SK-N-SH (cell line): ENCODE results near the gene THOC6.

ENCODE experiments used
- CTCF ChIP-seq: fragments of 200-600 bp; sonication (generic); IDR thresholded peaks from 2 replicates; pipeline ENCODE4 v1.6.1; 2017; ENCODE audit warnings: antibody characterized with exemption, mild to moderate bottlenecking, moderate library complexity
- FOXJ3 ChIP-seq: sonication (generic); formaldehyde crosslinking; IDR thresholded peaks from 2 replicates; pipeline ENCODE4 v1.5.1; 2020; ENCODE audit warnings: mild to moderate bottlenecking, missing genetic modification reagents
- GATA2 ChIP-seq: sonication (generic); formaldehyde crosslinking; IDR thresholded peaks from 2 replicates; pipeline ENCODE4 v1.5.0; 2020; ENCODE audit warnings: mild to moderate bottlenecking, missing genetic modification reagents
- MXI1 ChIP-seq: IDR thresholded peaks from 2 replicates; pipeline ENCODE4 v1.6.1; 2012; ENCODE audit warnings: mild to moderate bottlenecking, low read depth, low read length, improper control_type of control experiment
- POLR2AphosphoS5 ChIP-seq: IDR thresholded peaks from 2 replicates; pipeline ENCODE4 v1.6.1; 2012; ENCODE audit warnings: low read depth, low read length
- RAD21 ChIP-seq: IDR thresholded peaks from 2 replicates; pipeline ENCODE4 v1.6.1; 2012; ENCODE audit warnings: mild to moderate bottlenecking, low read length
- REST ChIP-seq: IDR thresholded peaks from 2 replicates; pipeline ENCODE4 v1.6.1; 2012; ENCODE audit warnings: mild to moderate bottlenecking, low read depth, low read length, moderate library complexity
- RFX5 ChIP-seq: IDR thresholded peaks from 2 replicates; pipeline ENCODE4 v1.6.1; 2012; ENCODE audit warnings: mild to moderate bottlenecking, improper control_type of control experiment, low read length
- SIN3A ChIP-seq: IDR thresholded peaks from 2 replicates; pipeline ENCODE4 v1.6.1; 2012; ENCODE audit warnings: low read depth, mild to moderate bottlenecking, low read length, moderate library complexity, borderline replicate concordance
- YY1 ChIP-seq: IDR thresholded peaks from 2 replicates; pipeline ENCODE4 v1.4.0; 2012; ENCODE audit warnings: low read depth, mild to moderate bottlenecking

GRCh38 chr16:3065742-3066439 lies 42.1 kb downstream of the THOC6 start:
- TF ChIP-seq MXI1, result no peak
- TF ChIP-seq SIN3A, result no peak
- TF ChIP-seq CTCF, result no peak
- no peak for TF ChIP-seq POLR2AphosphoS5
- no peak for TF ChIP-seq GATA2 (CRISPR knock-in tag)
- no peak for TF ChIP-seq YY1
- TF ChIP-seq RFX5, result no peak
- TF ChIP-seq RAD21, result no peak
- no peak for TF ChIP-seq REST
- TF ChIP-seq FOXJ3 (CRISPR knock-in tag), result no peak
